HCT116 (cell line): ENCODE measurements around the gene LRRIQ4. TPM values are rescaled to one million over a fixed set of nuclear protein-coding genes. Genes with fewer than 3 reads are reported as not detected.

Source experiments
- ATAC-seq: fragments of 200-7000 bp; cut with Tn5 transposase; 2 replicates; pipeline ENCODE4 v1.9.1; 2020; ENCODE audit warnings: mild to moderate bottlenecking, moderate library complexity
- BruUV-seq: library from RNA; stranded (reverse); fragments of 400-500 nt; replicated peaks from 2 replicates; lab custom pipeline; 2021; lab: Mats Ljungman, UMichigan
- CTCF ChIA-PET: fragments of 300-600 bp; sonication (Branson Sonifier 250); formaldehyde crosslinking; loops from one replicate; lab custom pipeline; 2021; ENCODE audit warnings: antibody characterized with exemption; lab: Charles Lee
- POLR2A ChIA-PET: fragments of 300-600, 350-600 bp; sonication (Branson Sonifier 250); formaldehyde crosslinking; loops from one replicate; lab custom pipeline; 2021; ENCODE audit warnings: antibody characterized with exemption; lab: Charles Lee
- RAD21 ChIA-PET, 2 experiments: fragments of 300-600 bp; sonication (Branson Sonifier 250); formaldehyde crosslinking; loops; one replicate each; lab custom pipeline; 2023; ENCODE audit warnings: low total read pairs in 2 of 2; ENCODE audit not compliant: uncharacterized antibody in 2 of 2, unreplicated experiment in 2 of 2, low non-redundant PET in 1 of 2; lab: Charles Lee
- DNase-seq: peaks from one replicate; pipeline ENCODE4 v3.0.0-alpha.2; 2010; ENCODE audit warnings: low read depth, low spot score
- H2AFZ ChIP-seq: fragments of 200-600 bp; shearing (Covaris generic), sonication (generic); 2 replicates; pipeline ENCODE4 v1.6.1; 2017; ENCODE audit warnings: low read depth, mixed run types, mixed read lengths, antibody characterized with exemption, low read length; ENCODE audit not compliant: poor library complexity, severe bottlenecking
- H3K27ac ChIP-seq: 2 replicates; pipeline ENCODE4 v1.5.1; 2012; ENCODE audit warnings: low read depth, low read length
- H3K27me3 ChIP-seq: fragments of 200-600 bp; sonication (generic); 2 replicates; pipeline ENCODE4 v1.6.1; 2016; ENCODE audit warnings: mixed run types, low read length, mixed read lengths; ENCODE audit not compliant: insufficient read depth
- H3K36me3 ChIP-seq, 2 experiments: fragments of 200-500 bp in 1 of 2; fragments of 200-600 bp in 1 of 2; sonication (Bioruptor generic) in 1 of 2; sonication (generic) in 1 of 2; 2 replicates each; pipeline versions ENCODE4 v1.5.1 to v1.6.1; 2014 to 2016; ENCODE audit warnings: low read length in 2 of 2, inconsistent platforms in 1 of 2, mixed read lengths in 1 of 2, mixed run types in 1 of 2; ENCODE audit not compliant: insufficient read depth in 2 of 2, control insufficient read depth in 1 of 2
- H3K4me1 ChIP-seq, 2 experiments: fragments of 200-600 bp in 1 of 2; sonication (generic) in 1 of 2; 2 replicates each; pipeline versions ENCODE4 v1.5.1 to v1.6.1; 2012 to 2017; ENCODE audit warnings: low read length in 2 of 2, inconsistent platforms in 1 of 2, mild to moderate bottlenecking in 1 of 2, mixed read lengths in 1 of 2, mixed run types in 1 of 2, moderate library complexity in 1 of 2; ENCODE audit not compliant: insufficient read depth in 2 of 2, control insufficient read depth in 1 of 2
- H3K4me2 ChIP-seq: fragments of 200-600 bp; sonication (generic); 2 replicates; pipeline ENCODE4 v1.6.1; 2017; ENCODE audit warnings: mixed run types, low read length, mixed read lengths
- H3K4me3 ChIP-seq, 2 experiments: fragments of 200-600 bp in 1 of 2; sonication (generic) in 1 of 2; replicated peaks in 1 of 2; 2 replicates each; pipeline ENCODE4 v1.5.1; 2011 to 2016; ENCODE audit warnings: low read length in 2 of 2, control low read depth in 1 of 2, low read depth in 1 of 2, mild to moderate bottlenecking in 1 of 2, mixed read lengths in 1 of 2, mixed run types in 1 of 2
- H3K79me2 ChIP-seq: fragments of 200-600 bp; sonication (generic); 2 replicates; pipeline ENCODE4 v1.6.1; 2017; ENCODE audit warnings: mild to moderate bottlenecking, mixed run types, low read length, moderate library complexity, mixed read lengths; ENCODE audit not compliant: insufficient read depth
- H3K9ac ChIP-seq: fragments of 200-600 bp; sonication (generic); 2 replicates; pipeline ENCODE4 v1.6.1; 2016; ENCODE audit warnings: low read length, mixed read lengths
- H3K9me2 ChIP-seq: fragments of 200-600 bp; sonication (generic), shearing (Covaris generic); 2 replicates; pipeline ENCODE4 v1.6.1; 2017; ENCODE audit warnings: mixed run types, mild to moderate bottlenecking, moderate library complexity; ENCODE audit not compliant: insufficient read depth
- H3K9me3 ChIP-seq, 2 experiments: fragments of 200-500 bp in 1 of 2; fragments of 200-600 bp in 1 of 2; sonication (Bioruptor generic) in 1 of 2; sonication (generic) in 1 of 2; 2 replicates each; pipeline ENCODE4 v1.6.1; 2014 to 2017; ENCODE audit warnings: low read length in 2 of 2, mixed read lengths in 2 of 2, inconsistent platforms in 1 of 2, low read depth in 1 of 2, mild to moderate bottlenecking in 1 of 2, mixed run types in 1 of 2, moderate library complexity in 1 of 2; ENCODE audit not compliant: control insufficient read depth in 1 of 2, insufficient read depth in 1 of 2
- H4K20me1 ChIP-seq: fragments of 200-600 bp; sonication (generic), shearing (Covaris generic); 2 replicates; pipeline ENCODE4 v1.6.1; 2017; ENCODE audit warnings: mixed run types, mild to moderate bottlenecking, moderate library complexity; ENCODE audit not compliant: insufficient read depth
- CBX3 ChIP-seq: IDR thresholded peaks from 2 replicates; pipeline ENCODE4 v1.6.1; 2012; ENCODE audit warnings: low read depth
- CTCF ChIP-seq, 3 experiments: fragments of 200-600 bp in 1 of 3; sonication (generic) in 1 of 3; IDR thresholded peaks in 2 of 3; conservative IDR thresholded peaks in 1 of 3; 2 replicates each; pipeline ENCODE4 v1.5.1; 2012 to 2017; ENCODE audit warnings: low read depth in 2 of 3, low read length in 2 of 3, antibody characterized with exemption in 1 of 3, borderline replicate concordance in 1 of 3, control low read depth in 1 of 3, mild to moderate bottlenecking in 1 of 3, mixed read lengths in 1 of 3, mixed run types in 1 of 3, moderate library complexity in 1 of 3; ENCODE audit not compliant: insufficient read depth in 1 of 3
- EGR1 ChIP-seq: IDR thresholded peaks from 2 replicates; pipeline ENCODE4 v1.6.1; 2012; ENCODE audit warnings: low read depth
- FOSL1 ChIP-seq: IDR thresholded peaks from 2 replicates; pipeline ENCODE4 v1.6.1; 2012; ENCODE audit warnings: low read depth
- MAX ChIP-seq: IDR thresholded peaks from 2 replicates; pipeline ENCODE4 v1.6.1; 2012
- POLR2A ChIP-seq: IDR thresholded peaks from 2 replicates; pipeline ENCODE4 v1.7.0; 2011; ENCODE audit warnings: borderline replicate concordance; ENCODE audit not compliant: insufficient read depth, insufficient read length; ENCODE audit errors: extremely low read depth
- REST ChIP-seq: IDR thresholded peaks from 2 replicates; pipeline ENCODE4 v1.6.1; 2012; ENCODE audit warnings: low read depth
- SP1 ChIP-seq: IDR thresholded peaks from 2 replicates; pipeline ENCODE4 v1.6.1; 2012; ENCODE audit warnings: low read depth
- TCF7L2 ChIP-seq: IDR thresholded peaks from 2 replicates; pipeline ENCODE4 v1.7.0; 2011; ENCODE audit warnings: borderline replicate concordance, inconsistent platforms; ENCODE audit not compliant: insufficient read depth, insufficient read length; ENCODE audit errors: extremely low read depth
- YY1 ChIP-seq: IDR thresholded peaks from 2 replicates; pipeline ENCODE4 v1.6.1; 2011; ENCODE audit warnings: low read length, low read depth, moderate library complexity, mild to moderate bottlenecking; ENCODE audit not compliant: insufficient replicate concordance; ENCODE audit errors: extremely low read depth
- ZBTB33 ChIP-seq: IDR thresholded peaks from 2 replicates; pipeline ENCODE4 v1.6.1; 2011; ENCODE audit warnings: mild to moderate bottlenecking, low read length, moderate library complexity; ENCODE audit not compliant: insufficient replicate concordance; ENCODE audit errors: extremely low read depth
- intact Hi-C: fragments of 100-400 bp; cut with micrococcal nuclease; formaldehyde crosslinking; loops from 2 replicates; pipeline ENCODE4 v1.10.0; 2022
- total RNA-seq: library from RNA; stranded (reverse); gene quantifications from one replicate; pipeline ENCODE4 v1.2.1, GENCODE V29; 2021; ENCODE audit not compliant: unreplicated experiment

Gene LRRIQ4
- total RNA-seq, 1 experiment from 2014 or later, result not detected

GRCh38 chr3:169838511-169839030 lies 25.9 kb downstream of the LRRIQ4 start:
- H3K9ac ChIP-seq, result no peak overlapping the region
- no peak for TF ChIP-seq CTCF (IDR thresholded peaks at IDR 0.05 in 2 of 3, conservative IDR thresholded peaks at IDR 0.05 in 1 of 3; ENCODE audit: borderline replicate concordance in 1 of 3, insufficient read depth in 1 of 3, low read depth in 2 of 3, low read length in 2 of 3)
- TF ChIP-seq, all 23 proteins: peak for 0
- DNase-seq (no peak), ATAC-seq (no peak)
- Histone ChIP-seq H2AFZ (no peak overlapping the region), H3K27ac (no peak overlapping the region), H3K4me1 (no peaks in the 10 kb centered on the region), H3K9me2 (no peaks in the 10 kb centered on the region), H3K4me3 (no peak overlapping the region), H3K79me2 (no peaks in the 10 kb centered on the region), H4K20me1 (no peaks in the 10 kb centered on the region), H3K9me3 (no peaks in the 10 kb centered on the region), H3K4me2 (no peak overlapping the region), H3K36me3 (no peaks in the 10 kb centered on the region), H3K27me3 (no peaks in the 10 kb centered on the region)
- POLR2A ChIA-PET, result no interaction called here
- BruUV-seq, result no TSS peak
- intact Hi-C loops, result no loop called here
- RAD21 ChIA-PET, result no interaction called here
- CTCF ChIA-PET, result no interaction called here

GRCh38 chr3:169841171-169841570 lies 28.5 kb downstream of the LRRIQ4 start:
- Histone ChIP-seq H3K4me3 (no peak overlapping the region), H3K9ac (no peak overlapping the region), H3K79me2 (no peaks in the 10 kb centered on the region), H3K9me3 (no peaks in the 10 kb centered on the region), H3K27ac (no peak overlapping the region), H4K20me1 (no peaks in the 10 kb centered on the region), H3K4me1 (no peaks in the 10 kb centered on the region), H3K36me3 (no peaks in the 10 kb centered on the region), H2AFZ (no peak overlapping the region), H3K27me3 (no peaks in the 10 kb centered on the region), H3K9me2 (no peaks in the 10 kb centered on the region), H3K4me2 (no peak overlapping the region)
- POLR2A ChIA-PET, result no interaction called here
- RAD21 ChIA-PET, result interaction anchor here in 1 of 2 experiments (0.6 kb wide), 1 partner anchor 72 kb away, joined by 3 read pairs; the partner anchor contains the start of gene ACTRT3
- BruUV-seq, result no TSS peak
- intact Hi-C loops, result no loop called here
- CTCF ChIA-PET, result interaction anchor here (1.4 kb wide), 1 partner anchor 21 kb away, joined by 3 read pairs; no protein-coding TSS in a partner anchor
- ATAC-seq (no peak), DNase-seq (no peak)
- TF ChIP-seq CBX3 (no peak), REST (no peak), EGR1 (no peak), ZBTB33 (no peak), YY1 (no peak), MAX (no peak), SP1 (no peak), POLR2A (no peak), FOSL1 (no peak), TCF7L2 (no peak)
